NCI-H748 (cell line): Measurements from ENCODE around the gene TBC1D22A.

Experiments used
- DNase-seq: peaks from one replicate; lab custom pipeline; 2025; ENCODE audit not compliant: unreplicated experiment; lab: John Stamatoyannopoulos, UW

TBC1D22A gene

DNA sequence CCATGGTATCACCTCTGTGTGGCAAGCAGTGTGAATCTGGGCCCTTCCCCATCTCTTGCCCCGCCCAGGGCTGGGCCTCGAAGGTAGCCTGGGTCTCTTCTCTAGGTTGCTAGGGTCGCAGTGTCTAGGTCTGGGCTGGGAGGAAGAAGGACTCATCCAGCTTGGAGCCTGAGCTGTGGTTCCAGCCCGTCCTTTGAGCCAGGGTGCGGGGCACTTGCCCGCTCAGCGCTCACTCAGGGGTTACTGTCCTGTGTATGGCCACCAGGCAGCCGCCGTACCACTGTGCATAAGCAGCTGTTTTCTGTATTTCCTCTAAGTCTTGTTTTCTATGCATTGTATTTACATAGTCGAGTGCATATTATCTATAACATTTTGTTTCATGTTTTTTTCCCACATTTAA, 160.9 kb downstream of the TBC1D22A start:
- DNase-seq, result no peak

DNA sequence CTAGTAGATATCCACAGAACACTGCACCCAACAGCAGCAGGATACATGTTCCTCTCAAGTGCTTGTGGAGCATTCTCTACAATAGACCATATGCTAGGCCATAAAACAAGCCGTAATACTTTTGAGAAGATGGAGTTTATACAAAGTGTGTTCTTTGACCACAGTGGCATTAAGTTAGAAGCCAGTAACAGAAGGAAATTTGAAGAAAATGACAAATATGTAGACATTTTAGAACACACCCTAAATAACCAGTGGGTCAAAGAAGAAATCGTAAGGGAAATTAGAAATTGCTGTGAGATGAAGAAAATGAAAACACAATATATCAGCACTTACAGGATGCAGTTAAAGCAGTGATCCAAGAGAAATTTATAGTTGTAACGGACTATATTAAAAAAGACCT, 163.4 kb downstream of the TBC1D22A start:
- DNase-seq, result no peak

DNA sequence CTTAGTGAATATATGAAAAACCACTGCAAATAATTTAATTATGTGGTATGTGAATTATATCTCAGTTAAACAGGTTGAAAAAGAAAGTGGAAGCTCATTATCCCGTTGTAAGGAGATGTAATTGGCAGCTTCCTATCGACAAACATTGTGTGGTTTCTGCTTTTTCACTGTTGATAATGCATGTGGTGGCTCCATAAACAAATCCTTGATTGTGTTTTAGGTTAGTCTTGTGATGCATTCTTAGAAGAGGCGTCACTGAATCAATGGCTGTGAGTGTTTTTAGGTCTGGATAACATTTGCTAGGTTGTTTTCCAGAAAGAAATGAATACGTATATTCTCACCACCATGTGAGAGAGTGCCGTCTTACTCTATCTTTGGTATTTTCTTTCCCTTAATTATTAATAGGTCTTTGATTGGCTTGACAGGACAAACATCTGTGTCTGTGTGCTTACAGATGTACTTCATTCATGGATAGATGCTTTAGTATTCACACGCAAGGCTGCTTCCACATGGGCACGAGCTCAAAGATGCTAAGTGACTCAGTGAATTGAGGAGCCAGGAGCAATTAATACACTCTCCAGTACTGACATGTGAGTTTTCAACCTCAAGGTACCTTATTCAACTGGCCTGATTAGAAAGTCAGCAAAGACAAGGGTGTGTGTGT, 166.7 kb downstream of the TBC1D22A start:
- DNase-seq, result no peak

DNA sequence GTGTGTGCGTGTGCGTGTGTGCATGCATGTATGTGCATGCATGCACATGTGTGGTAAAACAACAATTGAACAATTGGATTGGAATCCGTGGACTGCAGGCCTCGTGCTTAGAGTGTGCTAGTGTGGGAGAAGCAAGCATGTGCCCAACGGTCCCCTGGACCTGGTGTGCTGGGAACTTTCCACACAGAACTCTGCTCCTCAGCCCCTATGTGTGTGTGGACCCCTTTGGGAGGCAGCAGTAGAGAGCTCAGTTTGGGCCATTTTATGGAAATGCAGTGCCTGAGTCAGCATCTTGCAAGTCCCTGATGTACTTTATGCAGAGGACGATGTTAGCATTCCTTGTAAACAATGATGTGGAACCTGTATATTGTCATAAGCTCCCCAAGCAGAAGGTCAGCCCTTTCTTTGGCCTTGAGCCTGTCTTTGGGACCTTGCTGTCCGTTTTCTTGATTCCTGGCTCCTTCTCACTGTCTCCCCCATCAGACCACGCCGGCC, 167.3 kb downstream of the TBC1D22A start:
- no peak for DNase-seq

DNA sequence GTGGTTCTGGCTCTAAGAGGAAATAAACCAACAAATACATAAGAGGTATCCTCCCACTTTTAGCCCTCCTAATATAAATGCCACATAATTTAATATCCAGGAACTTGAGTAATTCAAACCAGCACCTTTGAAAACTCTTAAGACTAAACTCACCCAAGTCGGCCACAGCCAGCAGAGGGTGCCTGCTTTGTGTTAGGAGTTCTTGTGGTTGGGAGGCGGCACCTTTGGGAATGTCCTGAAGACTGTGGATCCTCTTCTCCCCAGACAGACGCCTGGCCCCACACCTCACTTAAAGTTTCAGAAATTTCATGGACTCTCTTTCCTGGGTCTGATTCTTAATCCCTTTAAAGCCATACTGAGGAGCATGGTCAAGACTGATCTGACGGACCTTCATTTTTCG, 169.0 kb downstream of the TBC1D22A start:
- DNase-seq, result no peak

DNA sequence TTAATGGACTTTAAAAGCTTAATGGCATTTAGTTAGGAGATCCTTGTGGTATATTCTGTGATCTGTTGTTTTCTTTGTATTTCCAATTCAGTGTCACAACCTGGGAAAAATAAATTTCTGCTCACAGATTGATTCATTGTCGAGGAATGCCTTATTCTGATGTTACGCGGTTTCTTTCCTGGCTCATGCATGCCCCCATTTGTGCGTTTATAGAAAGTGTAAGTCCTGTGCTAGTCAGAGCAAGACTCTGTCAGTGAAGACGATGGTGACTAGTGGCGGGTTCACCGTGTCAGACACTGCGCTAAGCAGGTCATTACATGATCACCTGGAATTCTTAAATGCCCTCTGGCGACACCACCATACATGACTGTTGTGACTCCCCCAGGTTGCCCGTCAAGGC, 169.4 kb downstream of the TBC1D22A start:
- no peak for DNase-seq

DNA sequence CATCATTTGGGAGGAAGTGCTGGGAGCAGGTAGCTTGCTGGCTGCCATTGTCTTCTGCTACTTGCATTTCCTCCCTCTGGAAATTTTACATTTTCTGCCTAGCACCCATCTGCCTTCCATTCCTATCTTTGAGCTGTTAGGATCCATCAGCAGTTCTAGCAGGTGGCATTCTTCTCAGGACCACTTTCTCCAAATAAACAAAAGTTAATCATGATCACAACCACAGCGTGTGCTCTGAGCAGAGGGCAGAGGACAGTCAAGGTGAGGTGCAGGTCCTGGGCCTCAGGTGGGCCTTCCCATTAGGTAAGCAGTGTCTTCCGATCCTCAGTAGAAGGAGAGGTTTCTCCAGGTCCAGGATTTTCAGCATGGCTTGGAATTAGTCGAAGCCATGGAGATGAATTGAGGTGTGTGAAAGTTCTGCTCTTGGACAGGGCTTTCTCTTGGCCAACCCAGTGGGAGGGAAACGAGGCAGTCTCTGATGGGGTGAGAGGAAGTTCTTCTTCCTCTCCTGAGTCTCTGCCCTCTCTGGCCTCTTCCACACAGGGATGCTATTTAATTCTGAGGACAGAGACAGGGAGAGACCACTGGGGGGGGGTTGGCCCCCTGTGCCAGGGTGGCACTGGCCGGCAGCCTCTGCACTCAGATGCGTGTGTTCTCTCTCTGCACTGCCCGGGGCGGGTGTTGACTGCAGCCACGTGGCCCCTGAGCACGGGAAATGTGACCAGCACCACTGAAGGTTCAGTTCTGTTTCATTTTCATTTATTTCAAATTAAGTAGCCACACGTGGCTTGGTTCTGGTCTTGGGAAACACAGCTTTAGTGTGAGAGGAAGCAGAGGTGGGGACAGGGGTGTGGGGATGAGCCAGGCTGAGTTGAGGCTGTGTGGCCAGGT, 170.8 kb downstream of the TBC1D22A start:
- no peak for DNase-seq

DNA sequence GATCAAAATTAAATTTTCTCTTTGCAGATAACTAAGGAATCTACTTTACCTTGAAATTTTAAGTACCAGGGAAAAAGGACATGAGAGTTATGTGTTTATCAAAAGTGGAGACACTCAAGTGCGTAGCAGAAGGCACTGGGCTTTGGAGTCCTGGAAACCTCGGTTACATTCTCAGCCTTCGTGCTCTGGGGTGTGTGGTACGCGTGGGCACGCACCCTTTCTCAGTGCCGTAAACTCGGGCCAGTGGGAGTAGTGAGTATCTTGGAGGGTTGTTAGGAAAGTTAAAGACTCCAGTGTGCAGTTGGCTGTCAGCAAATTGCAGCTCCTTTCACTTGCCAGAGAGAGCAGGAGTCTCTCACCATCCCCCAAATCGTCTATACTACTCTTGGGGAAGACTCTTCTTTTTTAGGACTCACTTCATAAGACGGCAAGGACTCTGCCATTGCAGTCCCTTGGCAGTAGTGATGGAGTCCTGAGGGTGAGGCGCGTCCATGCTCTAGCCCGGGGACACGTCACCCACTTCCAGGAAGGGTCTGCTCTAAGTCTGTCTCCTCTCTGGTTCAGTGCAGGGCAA, 171.8 kb downstream of the TBC1D22A start:
- no peak for DNase-seq

DNA sequence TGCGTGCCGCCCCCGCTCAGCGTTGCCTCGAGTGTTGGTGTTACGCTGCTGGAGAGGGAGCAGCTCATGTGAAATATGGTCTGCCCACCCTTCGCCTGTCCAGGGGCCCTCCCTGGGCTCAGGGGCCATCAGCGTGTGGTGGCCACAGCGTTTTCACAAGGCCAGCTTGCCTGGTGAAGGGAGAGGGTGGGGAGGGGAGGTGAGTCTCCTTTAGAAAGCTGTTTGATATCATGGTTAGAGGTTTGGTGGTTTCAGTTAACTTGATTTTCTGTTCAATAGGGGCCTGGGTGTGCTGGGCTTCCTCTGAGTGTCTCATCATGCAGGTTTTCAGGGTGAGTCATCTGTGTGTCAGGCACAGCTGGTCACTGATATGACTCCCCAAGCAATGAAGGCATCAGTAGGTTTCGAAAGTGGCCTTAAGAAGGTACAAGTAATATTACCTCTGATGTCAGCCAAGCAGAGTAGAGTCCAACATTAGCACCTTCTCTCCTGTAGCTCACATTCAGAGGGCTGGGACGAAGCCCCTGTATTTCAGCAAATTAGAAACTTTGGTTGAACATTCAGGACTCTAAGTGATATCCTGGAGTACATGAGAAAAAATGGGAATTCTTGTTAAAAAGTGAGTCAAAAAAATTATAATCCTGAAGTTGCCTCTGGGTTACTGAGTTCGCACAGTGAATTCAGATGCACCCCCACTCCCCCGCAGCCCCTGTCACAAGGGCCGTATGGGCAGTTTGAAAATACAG, 172.5 kb downstream of the TBC1D22A start:
- no peak for DNase-seq

DNA sequence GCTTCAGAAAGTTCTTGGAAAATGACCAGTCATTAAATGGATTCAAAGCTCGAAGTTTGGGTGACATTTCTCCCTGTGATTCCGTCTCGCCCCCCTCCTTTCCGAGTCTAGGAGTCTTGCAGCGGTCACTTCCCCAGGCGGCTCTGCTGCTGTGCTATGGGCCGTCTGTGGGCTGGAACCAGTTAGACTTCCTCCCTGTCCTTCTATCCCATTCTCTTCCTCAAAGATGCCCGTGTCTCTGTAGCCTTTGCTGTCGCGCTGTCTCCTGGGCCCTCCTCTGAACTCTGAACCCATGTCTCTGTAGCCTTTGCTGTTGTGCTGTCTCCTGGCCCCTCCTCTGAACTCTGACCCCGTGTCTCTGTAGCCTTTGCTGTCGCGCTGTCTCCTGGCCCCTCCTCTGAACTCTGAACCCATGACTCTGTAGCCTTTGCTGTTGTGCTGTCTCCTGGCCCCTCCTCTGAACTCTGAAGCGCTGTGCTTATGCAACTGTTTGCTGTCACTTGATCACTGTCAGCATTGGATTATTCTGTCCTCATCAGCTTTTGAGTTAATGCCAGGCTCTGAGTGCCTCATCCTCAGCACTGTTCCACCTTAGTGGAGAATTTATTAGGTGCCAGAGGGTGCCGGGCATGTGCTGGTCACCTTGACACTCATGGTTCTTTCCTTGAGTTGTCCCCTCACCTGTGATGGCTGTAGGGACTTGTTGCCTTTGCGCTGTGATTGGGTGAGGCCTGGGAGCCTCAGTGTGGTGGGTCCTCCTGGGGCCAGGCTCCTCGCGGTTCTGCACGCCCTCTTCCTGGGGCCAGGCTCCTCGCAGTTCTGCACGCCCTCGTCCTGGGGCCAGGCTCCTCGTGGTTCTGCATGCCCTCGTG, 173.3 kb downstream of the TBC1D22A start:
- DNase-seq, result no peak

DNA sequence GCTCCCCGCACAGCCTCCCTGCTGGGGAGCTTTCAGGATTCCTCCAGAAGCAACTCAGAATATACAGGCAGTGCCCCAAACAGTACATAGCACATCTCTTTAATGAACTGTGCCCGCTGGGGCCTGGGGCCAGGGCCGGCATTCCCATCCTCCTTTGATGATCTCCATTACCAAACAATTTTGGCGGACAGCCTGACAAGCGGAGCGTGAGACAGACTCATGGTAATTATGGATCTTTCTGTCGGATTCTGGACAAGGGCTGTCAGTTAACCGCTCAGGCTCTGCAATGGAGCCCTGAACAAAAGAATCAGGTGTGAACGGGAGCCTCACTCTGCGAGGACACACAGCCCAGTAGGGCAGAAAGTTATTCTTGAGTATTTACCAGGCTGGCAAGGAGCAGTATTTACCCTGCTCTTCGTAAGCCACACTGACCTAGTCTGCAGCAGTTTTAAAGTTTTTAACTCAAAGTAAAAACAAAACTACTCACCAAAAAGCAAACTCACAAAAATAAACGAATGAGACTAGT, 174.0 kb downstream of the TBC1D22A start:
- peak; percentile 59 for DNase-seq

DNA sequence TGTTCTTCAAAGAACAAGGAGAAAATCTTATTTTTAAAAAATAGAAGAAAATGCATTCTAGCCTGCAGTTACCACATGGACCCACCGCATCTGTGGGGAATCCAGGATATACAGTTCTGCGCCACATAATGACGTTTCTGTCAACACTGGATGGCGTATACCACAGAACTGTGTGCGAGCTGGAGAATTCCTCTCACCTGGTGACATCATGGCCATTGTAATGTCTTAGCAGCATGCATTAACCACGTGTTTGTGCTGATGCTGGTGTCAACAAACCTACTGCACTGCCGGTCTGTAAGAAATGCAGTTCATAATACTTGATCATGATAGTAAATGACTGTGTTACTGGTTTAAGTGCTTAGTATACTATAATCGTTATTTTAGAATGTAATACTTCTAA, 174.7 kb downstream of the TBC1D22A start:
- DNase-seq, result no peak

DNA sequence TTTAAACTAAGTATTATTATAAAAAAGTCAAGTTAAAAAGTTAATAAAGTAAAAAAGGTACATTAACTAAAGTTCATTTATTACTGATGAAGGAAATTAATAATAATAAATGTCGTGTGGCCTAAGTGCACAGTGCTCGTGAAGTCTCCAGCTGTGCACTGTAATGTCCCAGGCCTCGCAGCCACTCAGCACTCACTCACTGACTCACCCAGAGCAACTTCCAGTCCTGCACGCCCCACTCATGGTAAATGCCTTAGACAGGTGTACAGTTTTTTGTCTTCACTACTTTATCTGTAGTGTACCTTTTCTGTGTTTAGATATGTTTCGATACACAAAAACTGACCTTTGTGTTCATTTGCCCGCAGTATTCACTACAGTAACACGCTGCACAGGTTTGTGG, 175.5 kb downstream of the TBC1D22A start:
- DNase-seq, result no peak

DNA sequence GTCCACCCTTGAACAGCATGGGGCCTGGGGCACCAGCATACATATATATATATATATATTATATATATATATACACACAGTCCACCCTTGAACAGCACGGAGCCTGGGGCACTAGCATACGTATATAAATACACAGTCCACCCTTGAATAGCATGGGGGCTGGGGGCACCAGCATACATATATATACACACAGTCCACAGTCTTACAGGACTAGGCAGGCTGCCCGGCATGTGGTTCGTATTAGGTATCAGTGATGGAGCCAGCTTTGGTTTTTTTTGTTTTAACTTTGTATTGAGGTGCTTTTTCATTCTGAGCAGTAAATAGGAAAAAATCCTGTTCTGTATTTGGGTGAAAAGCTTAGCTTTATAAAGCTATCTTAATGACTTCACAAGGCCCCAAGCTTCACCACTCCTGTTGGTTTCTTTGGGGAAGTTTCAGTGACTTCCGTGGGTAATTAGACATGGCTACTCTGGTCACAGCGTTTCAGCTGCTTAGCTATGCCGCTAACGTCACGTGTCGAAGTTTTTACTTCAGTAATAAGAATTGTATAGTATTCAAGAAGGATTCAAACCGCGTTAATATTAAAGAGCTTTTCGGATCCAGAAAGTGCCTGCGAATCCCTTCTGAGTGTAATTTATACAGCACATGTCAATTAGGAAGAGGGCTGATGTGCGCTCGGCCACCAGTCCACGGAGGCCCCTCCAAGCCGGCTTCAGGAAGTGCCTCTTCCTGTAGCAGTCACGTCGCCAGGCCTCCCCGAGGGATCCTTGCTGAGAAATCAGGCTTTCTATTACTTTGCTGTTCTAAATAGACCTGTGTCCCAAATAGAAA, 179.7 kb downstream of the TBC1D22A start:
- no peak for DNase-seq

DNA sequence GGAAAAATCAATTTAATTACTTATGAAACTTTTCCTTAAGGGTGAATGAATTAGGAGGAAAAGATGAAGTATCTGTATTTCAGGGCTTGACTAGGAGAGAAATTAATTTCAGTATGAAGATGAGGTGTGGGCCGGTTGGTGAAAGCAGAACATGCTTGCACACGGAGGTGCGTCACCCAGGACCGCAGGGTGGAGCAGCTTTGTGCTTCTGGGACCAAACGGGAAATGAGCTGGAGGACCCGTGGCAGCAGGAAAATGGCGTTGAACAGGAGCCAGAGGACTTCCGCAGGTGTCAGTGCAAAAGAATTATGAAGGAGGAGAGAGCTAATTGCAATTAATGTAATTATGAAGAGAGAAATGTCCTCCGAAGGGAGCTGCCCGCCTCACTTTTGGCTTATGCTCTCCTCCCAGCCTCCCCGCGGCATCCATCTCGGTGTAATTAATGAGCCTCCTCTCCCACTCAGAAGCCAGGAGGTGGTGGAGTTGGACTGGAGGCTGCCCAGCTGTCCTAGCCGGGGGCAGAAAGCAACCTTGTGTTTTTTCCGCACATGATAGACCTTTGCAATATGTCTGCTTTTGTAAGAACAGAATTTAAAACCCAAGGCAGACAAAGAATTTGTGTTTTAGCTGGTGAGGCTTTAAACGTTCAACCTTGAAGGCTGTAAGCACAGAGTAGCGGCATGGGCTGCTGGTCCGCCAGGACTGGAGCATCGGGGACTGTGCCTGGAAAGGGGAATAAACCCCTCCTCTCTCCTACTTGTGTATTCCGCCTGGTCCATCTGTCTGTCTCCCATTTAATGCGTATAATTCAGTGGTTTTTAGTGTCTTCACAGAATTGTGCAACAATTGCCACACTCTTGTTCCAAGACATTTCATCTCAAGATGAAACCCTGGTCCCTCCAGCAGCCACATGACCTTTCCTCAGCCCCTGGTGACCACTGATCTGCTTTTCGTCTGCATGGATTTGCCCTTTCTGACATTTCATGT, 180.6 kb downstream of the TBC1D22A start:
- DNase-seq, result no peak

DNA sequence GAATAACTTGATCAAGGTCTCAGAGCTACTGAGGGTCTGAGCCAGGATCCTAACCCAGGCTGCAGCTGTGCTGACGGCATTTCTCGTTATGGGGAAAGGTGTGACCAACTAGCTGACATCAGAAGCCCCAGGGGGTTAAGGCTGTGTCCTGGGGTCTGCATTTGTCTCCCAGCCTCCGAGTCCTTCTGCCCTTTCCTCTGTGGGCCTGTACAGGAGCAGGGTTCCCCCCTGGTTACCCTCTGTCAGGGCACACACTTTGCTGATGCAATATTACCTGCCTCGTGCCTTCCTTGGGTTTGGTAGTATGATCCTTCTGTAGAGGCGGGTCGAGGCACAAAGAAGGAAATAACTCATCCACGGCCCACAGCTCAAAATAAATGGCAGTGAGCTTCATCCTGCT, 183.0 kb downstream of the TBC1D22A start:
- DNase-seq, result no peak

DNA sequence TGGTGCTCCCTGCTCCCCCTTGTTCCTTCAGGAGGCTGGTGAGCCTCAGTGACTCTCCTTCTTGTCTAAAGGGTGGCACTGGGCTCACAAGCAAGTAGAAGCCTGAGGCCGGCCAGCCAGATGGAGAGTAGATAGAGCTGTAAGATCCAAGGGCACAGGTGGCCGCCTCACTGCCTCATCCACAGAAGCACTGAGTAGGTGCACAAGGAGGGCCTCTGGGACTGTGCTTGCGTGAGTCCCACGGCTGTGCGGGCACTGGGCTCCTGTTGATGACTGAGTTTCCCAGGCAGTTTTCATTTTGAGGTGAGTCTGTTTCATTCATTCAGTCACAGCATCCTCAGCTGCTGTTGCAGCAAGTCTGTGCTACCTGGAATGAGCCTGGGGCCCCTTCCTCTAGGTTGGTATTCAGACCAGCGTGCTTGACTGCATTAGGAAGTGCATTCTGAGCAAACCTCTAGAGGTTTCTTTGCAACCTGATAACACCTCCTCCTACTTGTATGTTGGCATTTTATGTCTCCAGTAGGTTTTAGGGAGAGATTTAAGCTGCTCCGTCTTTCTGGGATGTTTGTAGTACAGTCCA, 184.0 kb downstream of the TBC1D22A start:
- no peak for DNase-seq
